K562 (cell line): Measurements from ENCODE around the gene LIPH. TPM values are rescaled to one million over a fixed set of nuclear protein-coding genes. Genes with fewer than 3 reads are reported as not detected.

ENCODE experiments used
- ATAC-seq: fragments of 200-7000 bp; cut with Tn5 transposase; 3 replicates; pipeline ENCODE4 v1.9.1; 2020; ENCODE audit warnings: moderate library complexity
- BruUV-seq: library from RNA; stranded (reverse); fragments of 400-500 nt; replicated peaks from 2 replicates; lab custom pipeline; 2021; lab: Mats Ljungman, UMichigan
- CTCF ChIA-PET: fragments of 300-600 bp; formaldehyde crosslinking; extraction: SDS; loops from one replicate; lab custom pipeline; 2021; ENCODE audit warnings: low intra/inter-chr PET ratio; lab: Yijun Ruan, JAX
- POLR2A ChIA-PET: fragments of 300-600, 350-650 bp; sonication (Branson Sonifier 250); formaldehyde crosslinking; extraction: SDS; loops from one replicate; lab custom pipeline; 2021; ENCODE audit warnings: antibody characterized with exemption, inconsistent platforms; lab: Yijun Ruan, JAX
- DNase-seq, 4 experiments: peaks; one replicate each; pipeline versions ENCODE4 v3.0.0 to v3.0.0-alpha.2; 2011 to 2018; ENCODE audit warnings: low spot score in 3 of 4, mixed read lengths in 3 of 4; ENCODE audit errors: extremely low read depth in 1 of 4
- FAIRE-seq: peaks from 2 replicates; lab custom pipeline; 2011; peaks lifted over from hg19 to GRCh38; lab: Jason Lieb, UNC
- H2AFZ ChIP-seq: 2 replicates; pipeline ENCODE4 v1.6.0; 2011; ENCODE audit warnings: low read depth, low read length, control low read depth, inconsistent platforms
- H3K27ac ChIP-seq: fragments of 200-600 bp; 3 replicates; pipeline ENCODE4 v1.8.0; 2011; ENCODE audit warnings: low read depth, mild to moderate bottlenecking, control low read depth, inconsistent platforms, low read length, moderate library complexity, mixed read lengths; ENCODE audit errors: extremely low read depth
- H3K27me3 ChIP-seq, 2 experiments: fragments of 300-600 bp in 1 of 2; 2 replicates in 1 of 2; 3 replicates in 1 of 2; pipeline versions ENCODE4 v1.6.0 to v1.8.0; 2011; ENCODE audit warnings: inconsistent platforms in 2 of 2, low read length in 2 of 2, mild to moderate bottlenecking in 1 of 2, mixed read lengths in 1 of 2, moderate library complexity in 1 of 2; ENCODE audit not compliant: control insufficient read depth in 2 of 2, insufficient read depth in 2 of 2
- H3K36me3 ChIP-seq: fragments of 300-600 bp; 3 replicates; pipeline ENCODE4 v1.8.0; 2011; ENCODE audit warnings: mild to moderate bottlenecking, low read length, inconsistent platforms; ENCODE audit not compliant: control insufficient read depth, insufficient read depth
- H3K4me1 ChIP-seq, 2 experiments: fragments of 200-600 bp in 1 of 2; replicated peaks in 1 of 2; 2 replicates in 1 of 2; 3 replicates in 1 of 2; pipeline versions ENCODE4 v1.5.1 to v1.8.0; 2011; ENCODE audit warnings: inconsistent platforms in 2 of 2, low read length in 2 of 2, mild to moderate bottlenecking in 1 of 2, mixed read lengths in 1 of 2, moderate library complexity in 1 of 2; ENCODE audit not compliant: control insufficient read depth in 2 of 2, insufficient read depth in 2 of 2
- H3K4me2 ChIP-seq: 2 replicates; pipeline ENCODE4 v1.6.1; 2011; ENCODE audit warnings: low read length, control low read depth, inconsistent platforms, mixed read lengths; ENCODE audit not compliant: insufficient read depth
- H3K4me3 ChIP-seq: fragments of 200-600 bp; sonication (generic), shearing (Covaris generic); 2 replicates; pipeline ENCODE4 v1.5.1; 2016; ENCODE audit warnings: control low read depth, inconsistent platforms
- H3K79me2 ChIP-seq: fragments of 200-600 bp; 3 replicates; pipeline ENCODE4 v1.8.0; 2011; ENCODE audit warnings: low read length, inconsistent platforms; ENCODE audit not compliant: control insufficient read depth, insufficient read depth
- H3K9ac ChIP-seq, 2 experiments: 2 replicates each; pipeline versions ENCODE4 v1.6.0 to v1.6.1; 2011; ENCODE audit warnings: low read depth in 2 of 2, low read length in 2 of 2, control low read depth in 1 of 2, inconsistent platforms in 1 of 2, mild to moderate bottlenecking in 1 of 2, mixed read lengths in 1 of 2; ENCODE audit not compliant: insufficient read depth in 1 of 2
- H3K9me1 ChIP-seq: one replicate; pipeline ENCODE4 v1.6.0; 2011; ENCODE audit warnings: inconsistent platforms, mild to moderate bottlenecking, low read length, moderate library complexity; ENCODE audit not compliant: control insufficient read depth, insufficient read depth
- H3K9me3 ChIP-seq: replicated peaks from 2 replicates; pipeline ENCODE4 v1.5.1; 2011; ENCODE audit warnings: low read depth, low read length, inconsistent platforms; ENCODE audit not compliant: control insufficient read depth, insufficient read depth
- H4K20me1 ChIP-seq: replicated peaks from 2 replicates; pipeline ENCODE4 v1.6.1; 2011; ENCODE audit warnings: low read length, inconsistent platforms, mixed read lengths; ENCODE audit not compliant: control insufficient read depth, insufficient read depth
- RAD21 ChIP-seq, 2 experiments: fragments of 250-450 bp in 1 of 2; fragments of 450-650 bp in 1 of 2; sonication (Bioruptor Pico) in 1 of 2; formaldehyde crosslinking in 1 of 2; IDR thresholded peaks in 1 of 2; conservative IDR thresholded peaks in 1 of 2; 2 replicates each; pipeline versions ENCODE4 v1.4.0 to v1.8.0; 2020 to 2022; ENCODE audit warnings: mild to moderate bottlenecking in 2 of 2, moderate library complexity in 1 of 2
- SIX5 ChIP-seq, 2 experiments: IDR thresholded peaks; 2 replicates each; pipeline ENCODE4 v1.6.1; 2011; ENCODE audit warnings: low read length in 2 of 2, borderline replicate concordance in 1 of 2, low read depth in 1 of 2, mild to moderate bottlenecking in 1 of 2, moderate library complexity in 1 of 2; ENCODE audit not compliant: insufficient read depth in 1 of 2
- ZNF354B ChIP-seq: fragments of 250-450 bp; sonication (Bioruptor Pico); IDR thresholded peaks from 2 replicates; pipeline ENCODE4 v1.4.0; 2020
- ZNF57 ChIP-seq: fragments of 450-650 bp; formaldehyde crosslinking; IDR thresholded peaks from 2 replicates; pipeline ENCODE4 v1.4.0; 2020; ENCODE audit warnings: mild to moderate bottlenecking, moderate library complexity
- ZNF778 ChIP-seq: fragments of 450-650 bp; formaldehyde crosslinking; IDR thresholded peaks from 2 replicates; pipeline ENCODE4 v1.4.0; 2020; ENCODE audit warnings: mild to moderate bottlenecking, moderate library complexity
- WGBS: fragments of 100-300 bp; shearing (Covaris generic); methylation state at CpG from one replicate; pipeline ENCODE4 v1.1.6; 2016; ENCODE audit warnings: low coverage, mixed read lengths; ENCODE audit not compliant: insufficient coverage; ENCODE audit errors: missing lambda C conversion rate; 5-methylcytosine and 5-hydroxymethylcytosine counted together
- in situ Hi-C: fragments of 300-500 bp; cut with MboI; formaldehyde crosslinking; loops from 4 replicates; pipeline ENCODE4 v1.15.0; 2018; ENCODE audit warnings: inconsistent platforms, mixed read lengths
- intact Hi-C: fragments of 100-400 bp; cut with micrococcal nuclease; formaldehyde crosslinking; loops from 2 replicates; pipeline ENCODE4 v1.14.2; 2022
- polyA plus RNA-seq, 8 experiments: library from polyadenylated mRNA; depleted of rRNA in 4 of 8; stranded (reverse) in 5 of 8; unstranded in 3 of 8; fragments of >200 nt; fragmentation: Nextera tagmentation in 2 of 8; fragmentation: Illumina TruSeq in 1 of 8; extraction: Ambion mirVana in 2 of 8; extraction: Trizol in 1 of 8; gene quantifications; 2 replicates each; pipeline versions ENCODE4 v1.2.1 to v1.2.3, GENCODE V29; 2011 to 2014; ENCODE audit warnings: inconsistent platforms in 1 of 8, missing spikeins in 1 of 8
- total RNA-seq, 7 experiments: library from RNA; depleted of rRNA in 6 of 7; stranded (reverse); fragments of >200 nt in 6 of 7; fragmentation: Illumina TruSeq in 2 of 7; extraction: Trizol in 2 of 7; gene quantifications; 2 replicates each; pipeline versions ENCODE4 v1.2.1 to v1.2.3, GENCODE V29; 2011 to 2021; ENCODE audit warnings: low replicate concordance in 1 of 7
- TF ChIP-seq, protein P1 (sequence below), 3 experiments: IDR thresholded peaks in 2 of 3; conservative IDR thresholded peaks in 1 of 3; 2 replicates each; pipeline ENCODE4 v1.5.1; 2011 to 2012; ENCODE audit warnings: low read length in 3 of 3, mild to moderate bottlenecking in 3 of 3, control low read depth in 2 of 3, improper control_type of control experiment in 1 of 3, inconsistent platforms in 1 of 3, low read depth in 1 of 3, mixed read lengths in 1 of 3, moderate library complexity in 1 of 3; ENCODE audit not compliant: insufficient read depth in 2 of 3

LIPH gene
- total and polyA plus RNA-seq, 9 of the 15 experiments (the other 6 are each of a cell fraction or from before 2014, with no cell fraction given), result 0.73 to 1.8 (median 1.3) TPM

DNA sequence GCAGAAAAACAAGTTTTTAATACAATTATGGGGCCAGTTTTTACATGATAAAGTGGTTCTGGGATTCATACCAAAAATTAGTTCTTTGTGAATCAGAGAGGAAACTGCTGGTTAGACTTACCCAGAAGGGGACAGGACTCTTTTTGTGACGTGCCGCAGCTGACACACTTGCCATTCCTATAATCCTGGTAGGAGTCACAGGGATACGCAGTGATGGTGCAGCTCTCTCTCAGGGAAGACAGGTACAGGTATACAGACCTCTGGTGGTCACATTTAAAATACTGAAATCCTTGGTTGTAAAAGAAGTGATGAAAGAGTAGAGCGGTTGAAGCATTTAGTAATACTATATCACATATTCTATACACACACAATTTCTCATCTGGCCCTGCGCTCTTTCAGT is 33.4 kb downstream of the LIPH start:
- TF ChIP-seq RAD21 (CRISPR knock-in tag; conservative IDR thresholded peaks at IDR 0.05 in 1 of 2, IDR thresholded peaks at IDR 0.05 in 1 of 2) (peak in 1 of 2 experiments; percentile 23; a peak in 1 of 4 replicates), ZNF57 (CRISPR knock-in tag) (no peak), ZNF354B (CRISPR knock-in tag) (no peak), SIX5 (IDR thresholded peaks at IDR 0.05; ENCODE audit: borderline replicate concordance in 1 of 2, insufficient read depth in 1 of 2, low read depth in 1 of 2, low read length in 2 of 2) (no peak), ZNF778 (no peak)
- TF ChIP-seq, protein P1, sequence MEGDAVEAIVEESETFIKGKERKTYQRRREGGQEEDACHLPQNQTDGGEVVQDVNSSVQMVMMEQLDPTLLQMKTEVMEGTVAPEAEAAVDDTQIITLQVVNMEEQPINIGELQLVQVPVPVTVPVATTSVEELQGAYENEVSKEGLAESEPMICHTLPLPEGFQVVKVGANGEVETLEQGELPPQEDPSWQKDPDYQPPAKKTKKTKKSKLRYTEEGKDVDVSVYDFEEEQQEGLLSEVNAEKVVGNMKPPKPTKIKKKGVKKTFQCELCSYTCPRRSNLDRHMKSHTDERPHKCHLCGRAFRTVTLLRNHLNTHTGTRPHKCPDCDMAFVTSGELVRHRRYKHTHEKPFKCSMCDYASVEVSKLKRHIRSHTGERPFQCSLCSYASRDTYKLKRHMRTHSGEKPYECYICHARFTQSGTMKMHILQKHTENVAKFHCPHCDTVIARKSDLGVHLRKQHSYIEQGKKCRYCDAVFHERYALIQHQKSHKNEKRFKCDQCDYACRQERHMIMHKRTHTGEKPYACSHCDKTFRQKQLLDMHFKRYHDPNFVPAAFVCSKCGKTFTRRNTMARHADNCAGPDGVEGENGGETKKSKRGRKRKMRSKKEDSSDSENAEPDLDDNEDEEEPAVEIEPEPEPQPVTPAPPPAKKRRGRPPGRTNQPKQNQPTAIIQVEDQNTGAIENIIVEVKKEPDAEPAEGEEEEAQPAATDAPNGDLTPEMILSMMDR (IDR thresholded peaks at IDR 0.05 in 2 of 3, conservative IDR thresholded peaks at IDR 0.05 in 1 of 3; ENCODE audit: insufficient read depth in 2 of 3, low read depth in 1 of 3, low read length in 3 of 3), result peak in 1 of 3 experiments; percentile 25; a peak in 1 of 6 replicates
- Histone ChIP-seq H3K9ac (no peak overlapping the region), H3K27me3 (no peaks in the 10 kb centered on the region), H3K79me2 (no peaks in the 10 kb centered on the region), H3K36me3 (no peaks in the 10 kb centered on the region), H3K9me1 (no peaks in the 10 kb centered on the region), H2AFZ (no peak overlapping the region), H4K20me1 (no peaks in the 10 kb centered on the region), H3K9me3 (no peaks in the 10 kb centered on the region), H3K27ac (no peak overlapping the region), H3K4me3 (no peak overlapping the region), H3K4me2 (no peak overlapping the region), H3K4me1 (no peaks in the 10 kb centered on the region)
- in situ Hi-C loops, result no loop called here
- intact Hi-C loops, result no loop called here
- no TSS peak for BruUV-seq
- ChIA-PET POLR2A (no interaction called here), CTCF (no interaction called here)
- ATAC-seq, result no peak
- no peak for DNase-seq
- FAIRE-seq, result no peak
- WGBS, result 40% methylated on average over 5 of the region's 5 CpGs
